Stimulated activated CD8-positive, alpha-beta memory T cell treated with anti-CD3 and anti-CD28 coated beads, Interleukin-4, amount 100 ng/mL, for 48 hours (primary cell): ENCODE measurements around the gene PRDM15.

ENCODE experiments used
- DNase-seq: peaks from one replicate; pipeline ENCODE4 v3.0.0-alpha.2; 2020

Gene PRDM15

DNA sequence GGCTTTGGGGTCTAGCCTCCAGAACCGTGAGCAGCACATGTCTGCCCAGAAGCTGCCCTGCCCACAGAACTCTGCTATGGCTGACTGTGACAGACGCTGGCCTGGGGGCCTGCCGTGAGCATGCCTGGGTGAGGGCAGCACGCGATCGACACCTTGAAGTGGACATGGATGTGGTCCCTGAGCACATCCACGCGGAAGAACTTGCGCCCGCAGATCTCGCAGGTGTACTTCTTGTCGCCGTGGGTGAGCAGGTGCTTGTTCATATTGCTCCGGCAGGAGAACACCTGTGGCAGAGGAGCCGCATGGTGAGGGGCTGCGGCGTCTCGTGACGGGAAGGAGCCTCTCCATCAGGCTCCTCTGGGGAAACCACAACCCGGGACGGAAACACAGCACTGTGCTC is 56.0 kb downstream of the PRDM15 start:
- DNase-seq: no peak

DNA sequence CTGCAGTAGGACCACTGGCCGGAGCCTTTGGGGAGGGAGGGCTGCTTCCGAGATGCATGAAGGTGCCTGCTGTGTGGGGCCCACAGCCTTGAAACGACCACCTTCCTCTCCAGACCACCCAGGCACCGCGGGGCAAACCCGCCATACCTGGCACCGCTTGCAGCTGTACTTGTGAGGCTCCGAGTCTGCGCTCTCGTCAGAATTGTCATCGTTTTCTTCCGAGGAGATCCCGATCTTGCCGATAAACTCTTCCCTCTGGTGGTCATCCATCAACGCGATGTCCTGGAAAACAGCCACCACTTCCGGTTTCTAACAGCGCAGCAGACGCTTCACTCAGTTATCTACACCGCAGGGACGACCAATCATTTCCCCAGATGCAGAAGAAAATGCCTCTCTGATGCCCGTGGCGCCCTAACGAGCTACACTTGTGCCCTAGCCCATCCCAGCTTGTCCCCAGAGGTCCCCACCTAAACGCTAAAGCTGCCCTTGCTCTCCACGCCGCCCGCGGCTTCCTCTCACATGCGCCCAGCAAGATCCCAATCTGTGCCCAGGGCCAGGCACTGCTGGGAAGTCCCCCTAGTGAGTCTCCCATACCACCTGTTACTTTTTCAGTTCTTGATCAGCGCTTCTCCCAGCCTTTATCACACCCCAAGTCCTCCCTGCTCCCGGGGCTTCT is 57.2 kb downstream of the PRDM15 start:
- DNase-seq: no peak

DNA sequence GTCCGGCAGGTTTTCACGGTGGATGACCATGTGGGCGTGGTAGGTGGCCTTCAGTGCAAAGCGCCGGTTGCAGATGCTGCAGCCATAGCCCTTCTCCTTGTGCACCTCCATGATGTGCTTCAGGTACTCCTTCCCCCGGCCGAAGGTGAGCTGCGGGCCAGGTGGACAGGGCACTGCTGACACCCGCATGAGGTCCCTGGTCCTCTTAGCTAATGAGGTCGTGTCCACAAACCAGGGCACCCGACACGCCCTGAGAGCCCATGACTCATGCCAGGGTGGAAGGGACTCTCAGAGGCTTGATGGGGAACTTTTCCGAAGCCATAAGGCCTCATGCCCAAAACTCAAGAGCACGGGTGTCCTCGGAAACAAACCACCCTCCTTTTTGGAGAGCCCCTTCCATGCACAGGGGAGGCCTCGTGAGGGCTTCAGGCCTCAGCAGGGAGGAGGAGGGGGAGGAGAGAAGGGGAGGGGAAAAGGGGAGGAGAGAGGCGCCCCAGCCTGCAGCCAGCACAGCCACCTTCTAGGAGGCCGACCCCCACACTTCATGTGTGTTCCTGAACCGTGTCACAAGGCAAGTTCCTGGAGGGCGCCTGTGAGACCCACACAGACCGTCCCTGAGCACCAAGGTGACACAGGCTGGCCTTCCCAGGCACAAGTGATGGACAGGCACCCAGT is 57.9 kb downstream of the PRDM15 start:
- DNase-seq: no peak

DNA sequence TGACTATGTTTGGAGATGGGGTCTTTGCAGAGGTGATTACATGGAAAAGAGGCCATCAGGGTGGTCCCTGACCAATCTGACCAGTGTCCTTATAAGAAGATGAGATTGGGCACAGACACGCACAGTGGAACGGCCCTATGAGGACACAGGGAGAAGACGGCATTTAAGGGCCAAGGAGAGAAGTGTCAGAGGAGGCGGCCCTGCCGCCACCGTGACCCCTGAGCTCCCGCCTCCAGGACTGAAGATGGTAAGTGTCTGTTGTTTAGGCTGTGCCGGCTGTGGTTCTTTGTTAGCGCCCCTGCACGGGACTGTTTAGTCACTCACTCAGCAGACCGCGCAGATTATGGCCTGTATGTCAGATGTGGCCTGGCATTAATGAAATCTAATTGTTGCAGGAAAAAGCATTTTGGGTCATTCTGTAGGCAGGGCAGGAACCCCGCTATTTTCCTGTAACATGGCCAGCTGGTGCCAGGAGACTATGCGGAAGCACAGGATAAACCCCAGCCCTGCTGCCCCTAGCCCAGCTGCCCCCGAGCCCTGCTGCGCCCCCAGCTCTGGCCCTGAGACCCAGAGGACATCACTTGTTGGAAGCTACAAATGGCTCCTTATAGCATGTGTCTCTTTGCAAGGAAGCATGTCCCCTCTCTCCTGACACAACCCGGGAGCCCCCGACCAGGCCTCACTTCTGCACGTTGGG is 58.6 kb downstream of the PRDM15 start:
- no peak for DNase-seq

GRCh38 chr21:41819856-41820281 is 59.3 kb downstream of the PRDM15 start:
- no peak for DNase-seq

- DNase-seq: no peak
Observed at GRCh38 chr21:41819236-41819855, 59.8 kb downstream of the PRDM15 start.

GRCh38 chr21:41817877-41818855 is 61.0 kb downstream of the PRDM15 start:
- no peak for DNase-seq

DNA sequence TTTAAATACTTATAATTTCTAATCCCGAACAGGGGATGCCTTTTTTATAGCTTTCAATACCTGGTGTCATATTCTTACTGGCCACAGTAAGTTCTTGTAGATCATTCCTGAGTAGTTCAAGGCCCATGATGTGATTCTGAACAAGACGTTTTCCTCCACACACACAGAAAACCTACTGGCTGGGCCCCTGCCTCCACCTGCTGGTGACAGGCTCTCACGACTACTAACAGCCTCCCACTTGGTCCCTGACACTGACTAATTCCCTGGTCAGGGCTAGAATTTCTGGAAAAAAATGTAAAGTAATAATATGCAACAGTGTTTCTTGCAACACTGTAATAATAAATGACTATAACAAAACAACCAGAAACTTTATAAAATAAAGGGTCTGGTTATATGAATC is 61.9 kb downstream of the PRDM15 start:
- peak; percentile 47 for DNase-seq

DNA sequence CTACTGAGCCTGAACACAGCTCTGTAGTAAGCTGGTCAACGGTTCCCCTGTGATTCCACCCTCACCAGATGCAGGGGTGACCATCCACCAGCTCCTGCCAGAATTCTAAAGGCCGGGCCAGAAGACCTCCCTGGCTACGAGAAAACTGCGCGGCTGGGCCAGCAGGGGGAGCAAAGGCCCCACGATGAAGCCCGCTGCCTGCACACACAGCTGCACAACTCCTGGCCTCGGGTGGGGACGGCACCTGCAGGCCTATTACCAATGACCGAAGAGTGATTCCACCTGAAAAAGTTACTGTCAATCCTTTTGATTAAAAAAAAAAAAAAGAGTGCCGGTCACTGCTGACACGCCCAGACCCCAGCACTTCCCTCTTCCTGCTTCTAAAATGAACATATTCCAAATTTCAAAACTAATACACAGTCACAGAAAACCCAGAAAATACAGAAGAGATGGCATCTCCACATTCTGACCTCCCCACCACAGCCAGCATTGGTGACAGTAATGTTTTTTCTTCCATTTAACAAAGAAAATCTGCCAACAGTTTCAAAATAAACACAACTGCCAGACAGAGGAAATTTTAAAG is 62.5 kb downstream of the PRDM15 start:
- DNase-seq: peak; percentile 72

DNA sequence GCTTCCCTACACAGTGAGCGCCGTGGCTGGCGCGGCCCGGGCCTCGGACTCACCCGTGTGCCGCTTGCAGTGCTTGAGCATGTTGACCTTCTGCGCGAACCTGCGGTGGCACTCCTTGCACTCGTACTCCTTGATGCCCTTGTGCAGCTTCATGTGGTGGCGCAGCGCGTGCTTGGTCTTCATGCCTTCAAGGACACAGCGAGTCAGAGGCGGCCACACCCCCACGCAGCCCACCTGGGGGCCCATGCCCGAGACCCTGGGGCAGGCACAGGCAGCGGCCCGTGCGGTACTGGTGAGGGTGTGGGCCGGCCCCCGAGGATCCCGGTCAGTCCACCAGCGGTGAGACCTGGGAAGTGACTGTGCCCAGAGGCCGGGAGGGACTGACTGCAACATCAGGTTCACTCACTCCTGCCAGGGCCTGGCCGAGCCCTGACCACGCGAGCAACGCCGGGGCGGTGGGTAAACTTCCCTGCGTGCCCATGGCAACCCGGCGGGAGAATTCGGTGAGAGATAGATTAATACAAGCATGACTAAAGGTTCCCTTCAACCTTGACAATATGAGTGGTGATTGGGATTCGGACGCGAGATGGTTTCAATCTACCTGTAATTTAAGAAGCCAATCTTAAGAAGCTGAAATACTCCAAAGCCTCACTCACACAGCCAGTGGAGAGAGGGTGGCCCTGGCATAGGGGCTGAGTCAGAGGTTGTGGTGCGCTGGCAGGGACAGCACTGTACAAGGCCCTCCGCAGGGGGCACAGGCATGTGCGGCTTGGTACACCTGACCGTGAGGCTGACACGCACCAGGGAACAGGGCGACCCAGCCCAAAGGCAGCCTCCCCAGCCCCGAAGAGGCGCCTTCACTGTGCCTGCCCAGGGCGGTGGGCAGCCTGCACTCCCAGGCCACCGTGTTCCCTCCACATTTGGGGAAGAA is 63.2 kb downstream of the PRDM15 start:
- DNase-seq: no peak

DNA sequence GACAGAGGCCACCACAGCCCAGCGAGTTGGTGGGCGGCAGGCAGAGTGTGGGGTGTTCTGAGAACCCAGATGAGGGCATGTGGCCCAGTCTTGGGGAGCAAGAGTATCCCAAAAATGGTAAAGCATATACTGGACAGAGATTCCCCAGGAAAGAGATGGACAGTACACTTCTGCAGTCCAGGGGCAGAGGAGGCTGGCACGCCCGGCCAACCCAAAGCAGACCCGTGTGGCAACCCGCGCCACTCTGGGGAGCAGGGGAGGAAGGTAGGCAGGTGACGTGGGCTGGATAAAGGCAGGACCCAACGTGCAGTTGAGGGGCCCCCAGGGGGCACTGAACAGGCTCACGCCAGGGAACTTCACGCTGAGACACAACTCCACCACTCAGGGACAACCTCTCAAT is 65.9 kb downstream of the PRDM15 start:
- DNase-seq: no peak

DNA sequence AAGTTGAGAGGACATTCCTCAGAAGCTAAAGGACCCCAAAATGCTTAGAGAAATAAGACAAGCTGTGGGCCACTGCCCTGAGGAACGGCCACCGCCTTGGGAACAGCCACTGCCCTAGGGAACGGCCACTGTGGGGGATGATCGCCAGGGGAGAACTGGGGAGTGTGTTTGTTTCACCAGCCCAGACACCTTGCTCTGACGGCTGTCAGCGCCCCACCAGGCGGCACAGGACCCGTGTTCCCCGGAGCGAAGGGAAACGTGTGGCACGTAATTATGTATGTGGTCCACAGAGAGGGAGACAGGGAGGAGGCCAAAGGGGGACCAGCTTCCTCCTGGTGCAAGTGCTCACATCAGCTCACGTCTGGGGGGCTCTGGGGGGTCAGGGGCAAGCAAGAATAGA is 66.5 kb downstream of the PRDM15 start:
- DNase-seq: no peak

- DNase-seq: no peak
Observed at GRCh38 chr21:41810597-41810932, 68.6 kb downstream of the PRDM15 start.

GRCh38 chr21:41809891-41810596 is 69.1 kb downstream of the PRDM15 start:
- no peak for DNase-seq

GRCh38 chr21:41808846-41809245 is 70.3 kb downstream of the PRDM15 start:
- DNase-seq: no peak

DNA sequence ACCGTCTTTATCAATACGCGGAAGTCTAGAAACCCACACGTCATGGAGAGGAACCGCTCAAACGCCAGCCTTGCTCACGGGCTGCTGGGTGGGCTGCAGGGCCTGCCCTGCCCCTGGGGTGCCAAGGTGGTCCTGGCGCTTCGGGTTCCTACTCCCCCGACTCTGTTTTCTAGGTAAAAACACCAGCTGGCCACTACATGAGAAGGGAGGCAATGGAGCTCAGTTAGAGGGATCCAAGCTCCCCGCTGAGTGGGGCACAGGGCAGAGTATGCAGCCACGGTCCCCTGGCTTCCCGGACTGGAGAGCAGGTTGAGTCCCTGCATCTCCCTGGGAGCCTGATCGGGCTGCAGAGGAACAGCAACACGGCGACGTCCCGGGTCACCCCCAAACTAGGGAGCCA is 71.0 kb downstream of the PRDM15 start:
- DNase-seq: no peak

GRCh38 chr21:41806773-41807172 is 72.4 kb downstream of the PRDM15 start:
- DNase-seq: no peak

GRCh38 chr21:41805643-41806042 is 73.5 kb downstream of the PRDM15 start:
- DNase-seq: no peak

GRCh38 chr21:41805038-41805437 is 74.1 kb downstream of the PRDM15 start:
- no peak for DNase-seq

- no peak for DNase-seq
Observed at GRCh38 chr21:41804381-41804780, 74.8 kb downstream of the PRDM15 start.
